SU-DHL-6 (cell line): ENCODE measurements around the gene PRSS50.
"Not testable (repeated sequence)": the region's sequence is repeated elsewhere in the genome, so short reads cannot be mapped to it uniquely, and the experiment has no call there.

Source experiments
- H2AFZ ChIP-seq: fragments of 200-600 bp; sonication (generic); 2 replicates; pipeline ENCODE4 v1.6.1; 2014; ENCODE audit warnings: low read depth, mild to moderate bottlenecking, moderate library complexity, mixed read lengths, antibody characterized with exemption, low read length; ENCODE audit not compliant: severe bottlenecking
- H3F3A ChIP-seq: fragments of 200-600 bp; shearing (Covaris generic); 2 replicates; pipeline ENCODE4 v1.6.0; 2016; ENCODE audit warnings: antibody characterized with exemption, mild to moderate bottlenecking; ENCODE audit not compliant: insufficient read depth
- H3K27ac ChIP-seq: fragments of 200-600 bp; sonication (generic); 2 replicates; pipeline ENCODE4 v1.5.1; 2016; ENCODE audit warnings: low read depth, mild to moderate bottlenecking, low read length, moderate library complexity, mixed read lengths
- H3K27me3 ChIP-seq: fragments of 200-600 bp; sonication (generic), shearing (Covaris generic); 2 replicates; pipeline ENCODE4 v1.6.0; 2014; ENCODE audit warnings: mild to moderate bottlenecking, low read length
- H3K36me3 ChIP-seq: fragments of 200-600 bp; sonication (generic); 2 replicates; pipeline ENCODE4 v1.6.1; 2014; ENCODE audit warnings: mild to moderate bottlenecking, low read length, mixed read lengths
- H3K4me2 ChIP-seq: fragments of 300-600, 200-600 bp; shearing (Covaris generic), sonication (generic); 2 replicates; pipeline ENCODE4 v1.6.0; 2014; ENCODE audit warnings: low read length, low read depth, mild to moderate bottlenecking; ENCODE audit not compliant: poor library complexity, severe bottlenecking
- H3K4me3 ChIP-seq: fragments of 200-600 bp; sonication (generic); 2 replicates; pipeline ENCODE4 v1.5.1; 2014; ENCODE audit warnings: antibody characterized with exemption, low read length, mild to moderate bottlenecking, mixed read lengths; ENCODE audit not compliant: insufficient read depth, poor library complexity, severe bottlenecking
- H3K79me2 ChIP-seq: fragments of 200-600 bp; sonication (generic); 2 replicates; pipeline ENCODE4 v1.6.1; 2014; ENCODE audit warnings: mild to moderate bottlenecking, low read length, moderate library complexity; ENCODE audit not compliant: insufficient read depth
- H3K9ac ChIP-seq: fragments of 200-600 bp; sonication (generic); 2 replicates; pipeline ENCODE4 v1.7.0; 2014; ENCODE audit warnings: mild to moderate bottlenecking, low read length
- H3K9me2 ChIP-seq: fragments of 200-600 bp; sonication (generic); replicated peaks from 2 replicates; pipeline ENCODE4 v1.6.1; 2014; ENCODE audit warnings: low read length; ENCODE audit not compliant: insufficient read depth
- H3K9me3 ChIP-seq: fragments of 200-600 bp; sonication (generic); 2 replicates; pipeline ENCODE4 v1.6.1; 2014; ENCODE audit warnings: low read length, mixed read lengths; ENCODE audit not compliant: insufficient read depth
- H4K20me1 ChIP-seq: fragments of 200-600 bp; sonication (generic); 2 replicates; pipeline ENCODE4 v1.6.1; 2014; ENCODE audit warnings: low read depth, mild to moderate bottlenecking, antibody characterized with exemption, low read length, moderate library complexity, mixed read lengths
- EZH2phosphoT487 ChIP-seq: fragments of 200-600 bp; sonication (generic), shearing (Covaris generic); conservative IDR thresholded peaks from 2 replicates; pipeline ENCODE4 v1.6.1; 2018; ENCODE audit warnings: mild to moderate bottlenecking, antibody characterized with exemption, low read length, moderate library complexity, mixed read lengths
- TF ChIP-seq, protein P1 (sequence below): fragments of 200-600 bp; sonication (generic); IDR thresholded peaks from one replicate; pipeline ENCODE4 v1.5.1; 2017; ENCODE audit warnings: antibody characterized with exemption, mild to moderate bottlenecking, low read length, moderate library complexity; ENCODE audit not compliant: insufficient read depth, poor library complexity, severe bottlenecking

Gene PRSS50

DNA sequence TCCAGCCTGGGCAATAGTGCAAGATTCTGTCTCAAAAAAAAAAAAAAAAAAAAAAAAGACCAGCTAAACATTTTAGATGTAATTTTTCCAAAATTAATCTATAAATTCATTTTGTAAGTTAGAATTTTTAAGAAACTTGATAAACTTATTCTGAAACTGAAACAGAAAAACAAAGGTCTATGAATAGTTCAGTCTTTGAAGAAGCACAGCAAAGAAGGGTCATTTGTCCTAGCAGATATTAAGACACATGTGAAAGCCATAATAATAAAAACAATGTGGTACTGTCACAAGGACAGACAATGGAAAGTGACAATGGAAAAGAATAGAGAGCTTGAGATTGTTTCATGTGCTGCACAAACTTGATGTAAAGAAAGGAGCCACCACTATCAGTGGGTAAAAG is 29.0 kb upstream of the PRSS50 start:
- H2AFZ ChIP-seq = no peak overlapping the region
- H3K9me2 ChIP-seq = no peaks in the 10 kb centered on the region
- TF ChIP-seq EZH2phosphoT487 = no peak
- TF ChIP-seq, protein P1, sequence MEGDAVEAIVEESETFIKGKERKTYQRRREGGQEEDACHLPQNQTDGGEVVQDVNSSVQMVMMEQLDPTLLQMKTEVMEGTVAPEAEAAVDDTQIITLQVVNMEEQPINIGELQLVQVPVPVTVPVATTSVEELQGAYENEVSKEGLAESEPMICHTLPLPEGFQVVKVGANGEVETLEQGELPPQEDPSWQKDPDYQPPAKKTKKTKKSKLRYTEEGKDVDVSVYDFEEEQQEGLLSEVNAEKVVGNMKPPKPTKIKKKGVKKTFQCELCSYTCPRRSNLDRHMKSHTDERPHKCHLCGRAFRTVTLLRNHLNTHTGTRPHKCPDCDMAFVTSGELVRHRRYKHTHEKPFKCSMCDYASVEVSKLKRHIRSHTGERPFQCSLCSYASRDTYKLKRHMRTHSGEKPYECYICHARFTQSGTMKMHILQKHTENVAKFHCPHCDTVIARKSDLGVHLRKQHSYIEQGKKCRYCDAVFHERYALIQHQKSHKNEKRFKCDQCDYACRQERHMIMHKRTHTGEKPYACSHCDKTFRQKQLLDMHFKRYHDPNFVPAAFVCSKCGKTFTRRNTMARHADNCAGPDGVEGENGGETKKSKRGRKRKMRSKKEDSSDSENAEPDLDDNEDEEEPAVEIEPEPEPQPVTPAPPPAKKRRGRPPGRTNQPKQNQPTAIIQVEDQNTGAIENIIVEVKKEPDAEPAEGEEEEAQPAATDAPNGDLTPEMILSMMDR = no peak
- no peak overlapping the region for H3K4me2 ChIP-seq
- no peaks in the 10 kb centered on the region for H3K9me3 ChIP-seq
- H3K9ac ChIP-seq = no peak overlapping the region
- no peaks in the 10 kb centered on the region for H3K79me2 ChIP-seq
- no peaks in the 10 kb centered on the region for H3F3A ChIP-seq
- no peaks in the 10 kb centered on the region for H3K27me3 ChIP-seq
- H3K4me3 ChIP-seq = no peak overlapping the region
- H3K27ac ChIP-seq = no peak overlapping the region
- no peaks in the 10 kb centered on the region for H4K20me1 ChIP-seq
- H3K36me3 ChIP-seq = no peaks in the 10 kb centered on the region

DNA sequence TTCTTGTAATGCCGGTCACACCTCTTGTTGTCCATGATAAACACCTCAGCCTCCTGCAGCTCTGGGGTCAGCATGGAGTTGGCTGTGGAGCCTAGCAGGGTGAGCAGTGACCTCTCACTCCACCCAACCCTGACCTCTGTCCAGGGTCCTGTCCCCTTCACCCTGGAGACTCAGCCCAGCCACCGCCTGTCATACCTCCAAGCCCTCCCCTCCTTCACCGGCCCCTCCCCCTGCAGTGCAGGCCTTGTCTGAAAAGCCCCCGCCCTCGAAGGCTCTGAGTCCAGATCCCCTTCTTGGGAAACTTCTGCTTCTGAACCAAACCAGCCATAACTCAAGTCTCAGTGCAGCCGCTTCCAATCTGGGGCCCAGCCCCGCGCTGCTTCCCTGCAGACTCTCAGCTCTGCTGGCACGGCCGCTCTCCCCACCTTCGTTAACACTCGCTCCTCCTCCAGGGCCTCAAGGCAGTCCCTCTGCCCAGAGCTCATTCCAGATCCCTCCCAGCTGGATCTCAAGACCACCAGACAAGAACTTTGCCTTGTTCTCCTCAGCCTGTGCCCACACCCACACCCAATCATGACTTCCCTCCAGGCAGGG is 25.4 kb upstream of the PRSS50 start:
- no peak for TF ChIP-seq EZH2phosphoT487
- TF ChIP-seq, protein P1 = no peak
- Histone ChIP-seq H3K4me3 (no peak overlapping the region), H3K9ac (no peak overlapping the region), H3K9me2 (no peaks in the 10 kb centered on the region), H3K9me3 (no peaks in the 10 kb centered on the region), H3F3A (no peaks in the 10 kb centered on the region), H3K27me3 (no peaks in the 10 kb centered on the region), H3K36me3 (no peaks in the 10 kb centered on the region), H3K4me2 (no peak overlapping the region), H2AFZ (no peak overlapping the region), H4K20me1 (no peaks in the 10 kb centered on the region), H3K79me2 (no peaks in the 10 kb centered on the region), H3K27ac (no peak overlapping the region)

DNA sequence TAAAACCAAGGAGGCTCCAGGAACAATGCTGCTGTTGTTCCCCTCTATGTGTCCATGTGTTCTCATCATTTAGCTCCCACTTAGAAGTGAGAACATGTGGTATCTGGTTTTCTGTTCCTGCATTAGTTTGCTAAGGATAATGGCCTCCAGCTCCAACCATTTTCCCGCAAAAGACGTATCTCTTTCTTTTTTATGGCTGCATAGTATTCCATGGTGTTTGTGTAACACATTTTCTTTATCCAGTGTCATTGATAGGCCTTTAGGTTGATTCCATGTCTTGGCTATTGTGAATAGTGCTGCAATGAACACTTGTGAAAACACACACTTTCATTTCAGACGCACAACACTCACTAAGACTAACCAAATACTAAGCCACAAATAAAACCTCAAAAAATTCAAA is 21.9 kb upstream of the PRSS50 start:
- not testable (repeated sequence) for H3K9me2 ChIP-seq, H3K36me3 ChIP-seq, H2AFZ ChIP-seq, H3K9me3 ChIP-seq, H3K4me3 ChIP-seq, H4K20me1 ChIP-seq, H3K27ac ChIP-seq, H3F3A ChIP-seq, H3K27me3 ChIP-seq, H3K4me2 ChIP-seq, H3K9ac ChIP-seq, H3K79me2 ChIP-seq

DNA sequence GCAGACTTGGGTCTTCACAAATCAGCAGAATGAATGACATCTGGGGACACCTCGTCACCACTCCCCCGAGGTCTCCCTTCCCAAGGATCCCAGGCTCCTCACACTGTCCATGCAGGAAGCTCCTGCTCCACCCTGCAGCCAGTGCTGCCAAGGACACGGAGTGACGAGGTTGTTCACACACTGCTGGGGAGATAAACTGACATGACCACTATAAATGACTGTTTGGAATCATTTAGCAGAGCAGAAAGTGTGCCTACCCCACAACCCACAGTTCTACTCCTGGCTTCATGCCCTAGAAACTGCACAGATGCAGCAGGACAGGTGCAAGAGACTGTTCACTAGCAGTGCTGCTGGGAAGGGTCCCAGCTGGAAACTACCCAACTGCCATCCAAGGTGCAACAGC is 19.7 kb upstream of the PRSS50 start:
- no peaks in the 10 kb centered on the region for H3K79me2 ChIP-seq
- H3F3A ChIP-seq = no peaks in the 10 kb centered on the region
- no peaks in the 10 kb centered on the region for H4K20me1 ChIP-seq
- H3K9me3 ChIP-seq = no peaks in the 10 kb centered on the region
- H3K36me3 ChIP-seq = no peaks in the 10 kb centered on the region
- TF ChIP-seq, protein P1 = no peak
- TF ChIP-seq EZH2phosphoT487 = no peak
- H3K4me3 ChIP-seq = no peak overlapping the region
- no peak overlapping the region for H3K27ac ChIP-seq
- no peaks in the 10 kb centered on the region for H3K9me2 ChIP-seq
- H2AFZ ChIP-seq = no peak overlapping the region
- H3K9ac ChIP-seq = no peak overlapping the region
- H3K27me3 ChIP-seq = no peaks in the 10 kb centered on the region
- no peak overlapping the region for H3K4me2 ChIP-seq
